CD4-positive, alpha-beta T cell treated with Interleukin-10 for 1 hour (primary cell): ENCODE results near the gene ZBTB7C.

Source experiments
- DNase-seq: peaks from one replicate; pipeline ENCODE4 v3.0.0-alpha.2; 2020

ZBTB7C gene

DNA sequence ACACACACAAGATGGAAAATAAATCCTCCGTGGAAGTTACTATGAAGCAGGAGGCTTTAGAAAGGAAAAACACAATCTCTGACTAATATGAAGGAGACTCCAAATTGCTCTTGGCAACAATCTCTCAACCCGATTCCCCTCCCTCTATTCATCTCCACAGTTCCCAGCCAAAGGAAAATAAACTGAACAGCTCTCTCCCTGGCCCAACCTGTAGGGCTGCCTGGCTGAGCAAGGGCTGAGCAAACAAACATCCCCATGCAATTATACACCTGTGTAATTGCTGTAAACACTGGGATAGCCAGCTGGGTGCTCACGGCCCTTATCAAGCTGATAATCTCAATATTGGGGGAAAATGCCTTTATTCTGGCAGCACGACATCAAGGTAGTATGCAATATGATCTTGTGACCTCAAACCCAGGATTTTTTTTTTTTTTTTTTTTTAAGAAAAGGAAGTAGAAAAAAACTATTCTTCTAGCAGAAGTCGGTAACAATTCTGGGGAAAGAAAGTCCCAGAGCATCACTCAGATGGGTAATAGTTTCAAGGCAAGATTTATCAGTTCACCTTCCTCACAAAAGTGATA, 275.4 kb downstream of the ZBTB7C start:
- no peak for DNase-seq

DNA sequence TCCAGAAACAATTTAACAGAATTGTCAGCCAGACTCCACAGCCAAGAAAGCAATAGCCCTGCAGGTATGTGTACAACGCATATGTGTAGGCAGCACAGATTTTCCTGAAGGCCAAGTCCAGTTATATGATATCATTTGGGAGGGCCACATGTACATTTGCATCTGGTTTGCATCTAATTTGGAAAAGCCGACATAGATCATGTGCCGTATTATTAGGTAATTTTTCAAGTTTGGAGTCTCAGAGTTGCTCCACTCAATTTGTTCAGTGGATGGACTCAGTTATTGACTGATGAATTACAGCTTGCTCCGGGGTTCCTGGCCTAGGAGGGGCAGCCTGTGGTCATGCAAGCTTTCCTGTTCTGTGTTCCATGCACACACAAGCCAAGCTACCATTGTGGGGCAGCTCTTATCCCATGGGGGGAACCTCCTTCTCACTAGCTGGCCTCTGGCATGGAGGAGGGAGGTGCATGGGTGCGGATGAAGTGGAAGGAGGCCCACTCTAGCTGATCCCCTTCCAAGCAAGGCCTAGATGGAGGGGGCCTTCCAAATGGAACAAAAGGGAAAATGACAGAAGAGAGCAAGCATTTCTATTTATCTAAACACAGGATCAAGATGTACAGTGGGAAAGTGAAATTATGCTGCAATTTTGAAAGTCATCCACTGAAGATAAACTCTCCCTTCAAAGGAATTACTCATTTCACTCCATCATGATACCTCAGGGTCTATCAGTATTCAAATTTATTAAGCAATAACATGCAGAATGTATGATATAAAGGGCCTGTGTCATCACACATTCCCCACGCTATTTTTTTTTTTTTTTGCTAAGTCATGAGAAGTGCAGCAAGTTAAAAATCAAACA, 276.2 kb downstream of the ZBTB7C start:
- DNase-seq: no peak

DNA sequence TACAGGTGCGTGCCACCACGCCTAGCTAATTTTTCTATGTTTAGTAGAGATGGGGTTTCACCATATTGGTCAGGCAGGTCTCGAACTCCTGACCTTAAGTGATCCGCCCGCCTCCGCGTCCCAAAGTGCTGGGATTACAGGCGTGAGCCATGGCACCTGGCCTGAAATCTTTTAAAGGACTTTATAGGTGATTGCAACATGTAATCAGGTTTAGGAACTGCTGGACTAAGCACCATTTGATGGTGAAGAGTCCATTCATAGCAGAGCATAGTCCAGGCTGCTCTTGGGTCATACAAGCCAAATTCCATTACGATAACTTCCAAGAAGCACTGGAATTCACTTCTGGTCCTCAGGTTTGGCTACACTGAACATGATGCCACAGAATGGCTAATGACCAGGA, 278.1 kb downstream of the ZBTB7C start:
- no peak for DNase-seq

DNA sequence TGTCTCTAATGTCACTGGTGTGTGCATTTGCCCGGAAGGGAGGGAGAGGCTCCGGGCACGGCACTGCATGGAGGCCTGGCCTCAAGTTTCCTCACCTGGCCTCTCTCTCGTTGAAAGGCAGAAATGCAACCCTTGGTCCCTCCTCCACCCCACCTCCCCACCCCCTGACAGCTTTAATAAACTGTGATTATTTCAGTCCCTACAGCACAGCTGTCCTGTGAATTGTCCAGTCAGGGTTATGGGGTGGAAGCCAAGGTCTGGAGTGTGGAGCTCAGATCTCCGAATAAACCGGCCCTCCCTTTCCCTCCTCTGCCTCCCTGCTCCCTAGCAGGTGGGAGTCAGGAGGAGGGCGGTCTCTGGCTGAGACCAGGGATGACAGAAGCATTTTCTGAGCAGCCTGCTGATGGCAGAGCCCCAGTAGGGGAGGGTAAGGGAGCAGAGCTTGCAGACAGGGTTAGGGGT, 279.5 kb downstream of the ZBTB7C start:
- DNase-seq: no peak

DNA sequence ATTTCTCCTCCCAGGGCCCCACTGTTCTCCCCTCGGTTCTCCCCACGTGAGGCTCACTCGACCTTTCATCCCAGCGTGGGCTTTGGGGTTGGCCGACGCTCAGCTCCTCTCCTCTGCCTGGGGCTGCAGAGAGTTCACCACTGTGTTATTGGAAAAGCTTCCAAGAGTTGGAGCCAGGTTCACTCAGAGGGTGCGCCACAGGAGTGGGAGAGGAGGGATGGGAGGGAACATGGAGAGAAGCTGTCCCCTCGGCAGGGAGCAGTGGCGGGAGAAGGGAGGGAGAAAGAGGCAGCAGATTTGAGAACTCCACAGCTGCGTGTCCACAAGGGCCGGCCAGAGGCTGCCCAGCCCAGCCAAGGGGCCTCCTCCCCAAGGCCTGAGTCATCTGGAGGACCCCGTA, 281.6 kb downstream of the ZBTB7C start:
- DNase-seq: no peak

DNA sequence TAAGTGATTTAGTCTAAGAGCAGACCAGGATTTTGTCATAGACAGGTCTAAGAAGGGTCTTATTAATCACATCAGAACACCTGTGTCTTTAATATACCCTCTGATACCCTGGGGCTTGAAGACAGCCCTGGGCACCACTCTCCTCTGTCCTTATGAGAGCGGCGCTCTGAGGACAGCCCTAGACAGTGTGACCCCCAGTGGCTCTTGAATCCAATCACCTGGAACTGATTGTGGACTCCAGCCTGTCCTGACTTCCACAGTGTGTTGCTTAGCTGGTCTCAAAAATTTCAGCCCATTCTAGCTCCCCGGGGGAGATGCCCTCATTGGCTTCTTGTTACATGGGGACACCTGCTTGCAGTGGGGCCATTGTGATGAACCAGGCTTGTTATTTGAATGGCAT, 282.9 kb downstream of the ZBTB7C start:
- no peak for DNase-seq

DNA sequence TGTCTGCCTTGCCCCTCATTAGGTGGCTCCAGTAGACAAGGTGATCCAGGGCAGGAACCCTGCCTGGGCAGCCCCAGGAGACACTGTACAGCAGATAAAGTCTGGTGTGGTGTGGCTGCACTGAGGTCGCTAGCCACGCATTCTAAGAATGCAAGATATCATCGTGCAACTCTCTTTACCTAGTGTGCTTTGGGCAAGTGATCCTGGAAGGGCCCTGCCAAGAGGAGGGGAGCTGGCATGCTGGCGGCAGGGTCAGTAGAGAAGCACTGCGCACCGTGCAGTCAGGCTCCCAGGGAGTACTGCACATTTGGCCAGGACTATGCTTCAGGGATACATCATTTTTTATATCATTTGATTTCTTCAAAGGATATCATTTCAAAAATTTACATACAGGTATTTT, 283.5 kb downstream of the ZBTB7C start:
- DNase-seq: no peak

DNA sequence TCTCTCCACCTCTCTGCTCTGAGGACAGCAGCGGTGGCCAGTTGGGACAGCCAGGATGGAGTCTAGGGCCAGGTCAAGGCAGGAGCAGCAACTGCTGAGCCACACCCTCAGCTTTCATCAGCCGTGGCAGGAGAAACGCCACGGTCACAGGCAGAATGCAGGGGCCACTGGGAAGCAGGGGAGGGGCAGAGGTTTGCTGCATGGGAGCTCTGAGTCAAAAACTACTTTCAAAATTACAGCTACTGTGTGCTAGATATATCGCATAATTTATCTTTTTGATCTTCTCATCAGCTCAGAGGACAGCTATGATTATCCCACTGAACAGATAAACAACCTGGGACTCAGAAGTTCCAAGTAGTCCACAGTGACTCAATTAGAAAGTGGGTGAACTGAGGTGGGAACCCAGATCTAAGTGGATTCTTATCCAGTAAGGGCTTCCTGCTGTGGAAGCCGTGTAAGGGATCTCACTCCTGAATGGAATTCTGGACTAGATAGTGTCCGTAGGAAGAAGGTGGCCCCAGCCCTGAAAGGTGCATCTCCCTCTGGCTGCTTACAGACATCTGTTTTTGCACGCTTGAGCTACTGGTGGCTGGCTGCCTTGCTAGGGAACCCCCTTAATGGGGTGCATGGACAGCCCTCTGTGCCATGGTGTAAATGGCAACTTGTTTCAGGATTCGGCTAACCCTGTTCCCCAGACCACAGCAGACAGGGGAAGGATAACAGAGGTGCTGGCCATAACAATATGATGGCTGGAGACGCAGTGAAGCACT, 284.1 kb downstream of the ZBTB7C start:
- DNase-seq: no peak

DNA sequence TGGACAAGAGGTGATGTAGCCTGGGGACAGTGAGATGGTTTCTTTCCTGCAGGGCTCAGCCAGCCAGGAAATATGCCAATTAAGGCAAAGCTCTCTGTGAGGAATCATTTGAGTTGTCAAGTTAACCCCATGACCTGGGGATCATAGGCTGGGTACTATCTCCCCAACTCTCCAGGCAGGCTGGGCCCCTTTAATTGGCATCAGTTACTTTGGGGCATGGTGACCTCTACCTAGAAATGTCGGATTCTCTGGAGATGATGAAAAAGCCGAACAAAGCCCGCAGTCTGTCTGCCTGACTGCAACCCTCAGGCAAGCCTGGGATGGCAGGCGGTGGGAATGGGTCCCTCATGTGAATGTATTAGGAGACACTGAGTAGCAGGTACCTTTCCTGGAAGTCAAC, 285.2 kb downstream of the ZBTB7C start:
- no peak for DNase-seq

DNA sequence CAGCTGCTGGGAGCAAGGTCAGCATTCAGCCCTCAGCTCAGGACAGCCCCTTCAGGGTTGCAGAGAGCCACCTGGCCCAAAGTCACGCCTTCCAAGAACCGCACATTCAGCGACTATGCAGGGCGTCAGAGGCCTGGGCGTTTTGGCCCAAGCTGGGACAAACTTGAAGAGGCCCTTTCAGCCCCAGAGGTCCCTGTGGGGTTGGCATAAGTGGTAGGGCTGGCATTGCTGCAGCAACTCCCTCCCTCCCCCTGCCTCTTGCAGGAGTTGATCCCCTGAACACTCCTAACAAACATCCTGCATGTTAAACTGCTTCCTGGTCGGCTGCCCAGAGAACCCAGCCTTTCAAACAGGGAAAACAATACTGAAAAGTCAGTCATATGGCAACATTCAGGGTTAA, 285.9 kb downstream of the ZBTB7C start:
- DNase-seq: no peak

DNA sequence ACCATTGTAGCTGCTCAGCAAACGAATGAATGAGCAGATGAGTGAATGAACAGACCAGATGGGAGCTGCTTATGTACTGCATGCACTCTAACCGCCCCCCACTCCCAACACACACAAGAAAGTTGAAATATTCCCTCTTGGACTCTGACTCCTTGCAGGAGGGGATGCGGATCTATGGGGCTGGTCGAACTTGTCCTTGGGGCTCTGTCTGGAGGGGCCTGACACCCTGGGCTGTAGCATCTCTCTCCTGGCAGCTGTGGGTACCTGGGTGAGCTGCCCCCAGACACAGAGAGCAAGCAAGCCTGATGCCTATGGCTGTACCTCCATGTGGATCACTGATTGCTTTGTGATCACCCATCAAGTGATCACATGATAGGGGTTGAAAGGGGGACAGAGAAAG, 286.4 kb downstream of the ZBTB7C start:
- DNase-seq: no peak

DNA sequence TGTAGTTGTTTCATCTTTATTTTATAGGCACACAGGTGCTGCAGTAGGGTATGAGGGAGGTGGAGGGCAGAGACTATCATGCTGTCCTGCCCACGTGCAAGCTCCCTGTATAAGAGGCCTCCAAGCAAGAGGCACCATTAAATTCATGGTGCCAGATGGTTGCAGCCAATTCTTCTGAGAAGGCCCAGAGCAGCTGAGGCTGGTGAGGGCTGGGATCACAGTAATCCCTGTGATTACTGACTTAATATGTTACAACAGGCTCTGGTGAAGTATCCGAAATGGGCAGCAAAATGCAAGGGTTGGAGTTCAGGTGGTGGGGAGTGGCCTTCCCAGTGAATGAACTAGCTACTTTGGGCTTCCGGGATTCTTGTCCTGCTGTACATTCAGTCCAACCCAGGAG, 286.8 kb downstream of the ZBTB7C start:
- no peak for DNase-seq

DNA sequence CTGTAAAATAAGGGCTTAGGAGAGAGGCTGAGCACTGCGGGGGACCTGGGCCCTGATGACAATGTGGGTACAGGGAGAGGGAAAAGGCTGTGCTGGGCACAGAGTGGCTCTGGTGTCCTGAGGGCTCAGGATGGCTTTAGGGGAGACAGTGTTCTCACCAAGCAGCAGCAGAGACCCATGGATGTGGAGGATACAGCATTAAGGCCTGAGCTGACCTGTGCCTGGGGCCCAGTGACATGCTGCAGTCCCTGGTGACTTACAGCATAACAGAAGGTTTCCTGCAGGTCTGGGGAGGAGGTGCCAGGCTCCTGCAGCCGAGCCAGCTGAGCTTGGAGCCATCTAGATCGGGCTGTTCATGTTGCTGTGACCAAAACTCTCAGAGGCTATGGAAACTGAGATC, 287.4 kb downstream of the ZBTB7C start:
- DNase-seq: no peak

DNA sequence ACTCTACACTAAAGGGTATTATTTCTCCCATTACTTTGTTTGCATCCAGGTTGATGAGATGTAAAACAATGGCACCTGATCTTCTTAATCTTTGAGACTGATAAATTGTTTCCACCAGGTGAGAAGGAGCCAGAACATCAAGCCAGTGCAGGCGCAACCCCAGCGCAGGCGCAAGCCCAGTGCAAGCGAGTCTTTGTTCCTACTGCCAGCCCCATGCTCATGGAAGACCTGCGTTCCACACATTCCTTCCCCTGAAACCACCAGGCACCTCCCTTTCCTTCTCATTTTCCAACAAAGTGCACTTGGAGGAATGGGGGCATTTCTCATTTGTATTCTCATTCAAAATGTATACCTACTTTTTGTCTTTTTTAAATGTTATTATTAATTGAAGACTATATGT, 290.0 kb downstream of the ZBTB7C start:
- DNase-seq: no peak

DNA sequence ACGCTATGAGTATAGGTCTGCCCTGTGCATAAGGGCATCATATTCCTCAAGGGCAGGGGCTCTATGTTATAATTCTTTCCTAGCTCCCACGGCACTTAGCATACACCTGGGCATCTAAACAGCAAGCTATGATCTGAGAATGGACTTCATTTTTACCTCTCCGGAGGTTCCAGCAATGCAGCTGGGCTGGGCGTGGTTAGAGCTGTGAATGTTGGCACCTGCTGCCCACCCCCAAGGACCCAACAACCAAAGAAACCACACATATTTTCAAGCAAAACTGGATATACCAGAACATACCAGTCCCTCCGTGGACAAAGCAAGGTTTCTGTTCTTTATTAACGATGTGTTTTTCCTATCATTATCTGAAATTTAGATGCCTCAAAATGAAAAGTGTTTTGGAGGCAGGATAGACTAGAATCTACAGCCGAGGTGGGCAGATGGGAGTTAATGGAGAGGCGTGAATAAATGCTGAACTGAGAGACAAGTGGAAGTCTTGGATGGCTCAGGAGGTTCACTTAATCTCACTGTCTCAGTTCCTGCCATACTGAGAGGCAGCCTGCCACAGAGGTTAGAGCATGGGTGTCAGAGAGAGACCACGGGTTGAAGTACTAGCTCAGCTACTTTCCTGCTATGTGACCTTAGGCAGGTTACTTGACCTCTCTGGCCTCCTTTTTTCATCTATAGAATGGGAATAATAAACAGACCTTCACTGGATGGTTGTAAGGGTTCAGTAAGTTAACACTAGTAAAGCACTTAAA, 292.1 kb downstream of the ZBTB7C start:
- no peak for DNase-seq

DNA sequence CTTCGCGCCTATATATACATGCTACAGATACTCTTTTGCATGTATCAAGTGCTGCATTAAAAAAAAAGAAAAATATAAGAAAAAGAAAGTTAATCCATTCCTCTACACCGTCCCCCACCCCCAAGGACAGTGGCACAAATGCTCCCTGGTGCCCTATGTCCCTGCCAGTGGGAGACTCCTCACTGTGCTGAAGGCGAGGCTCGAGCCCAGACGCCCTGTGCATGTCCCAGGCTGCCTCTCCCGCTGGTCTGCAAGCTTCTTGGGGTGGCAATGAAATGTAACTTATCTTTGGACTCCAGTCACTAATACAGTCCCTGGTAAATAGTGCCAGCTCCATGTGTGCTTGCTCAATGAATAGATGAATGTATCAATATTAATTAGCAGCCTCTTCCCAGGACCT, 293.2 kb downstream of the ZBTB7C start:
- no peak for DNase-seq

DNA sequence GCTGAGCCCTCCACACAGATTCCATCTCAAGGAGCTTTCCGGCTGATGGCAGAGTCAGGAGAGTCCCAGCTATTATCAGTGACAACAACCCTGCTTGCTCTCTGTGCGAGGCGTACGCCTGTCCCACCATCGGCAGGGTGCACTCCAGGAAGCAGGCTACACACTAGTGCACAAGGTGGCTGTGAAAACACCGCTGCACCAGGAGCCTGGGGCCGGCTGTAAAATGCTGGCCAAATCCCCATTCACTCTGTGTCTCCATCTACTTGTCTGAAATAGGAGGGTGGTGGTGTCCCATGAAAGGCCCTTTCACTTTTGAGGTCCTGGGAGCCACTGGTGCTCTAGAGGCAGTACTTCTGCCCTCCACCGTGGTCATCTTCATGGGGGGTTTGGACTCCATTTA, 295.5 kb downstream of the ZBTB7C start:
- DNase-seq: no peak

DNA sequence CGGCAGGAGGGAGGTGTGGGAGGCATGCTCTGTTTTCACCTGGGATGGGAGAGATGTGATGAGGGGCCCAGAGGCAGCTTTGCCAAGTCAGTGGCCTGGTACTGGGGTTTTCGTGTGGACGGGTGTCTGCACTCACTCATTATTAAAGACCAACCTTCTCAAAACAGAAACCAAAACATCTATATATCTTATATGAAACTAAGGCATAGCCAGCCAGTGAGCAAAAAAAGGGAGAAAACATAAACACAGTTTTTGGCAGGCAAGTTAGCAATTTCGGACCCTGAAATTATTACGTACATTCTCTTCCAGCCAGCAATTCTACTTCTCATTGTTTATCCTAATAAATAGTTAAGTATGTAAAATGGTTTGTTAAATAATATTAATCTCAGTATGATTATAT, 297.6 kb downstream of the ZBTB7C start:
- no peak for DNase-seq

DNA sequence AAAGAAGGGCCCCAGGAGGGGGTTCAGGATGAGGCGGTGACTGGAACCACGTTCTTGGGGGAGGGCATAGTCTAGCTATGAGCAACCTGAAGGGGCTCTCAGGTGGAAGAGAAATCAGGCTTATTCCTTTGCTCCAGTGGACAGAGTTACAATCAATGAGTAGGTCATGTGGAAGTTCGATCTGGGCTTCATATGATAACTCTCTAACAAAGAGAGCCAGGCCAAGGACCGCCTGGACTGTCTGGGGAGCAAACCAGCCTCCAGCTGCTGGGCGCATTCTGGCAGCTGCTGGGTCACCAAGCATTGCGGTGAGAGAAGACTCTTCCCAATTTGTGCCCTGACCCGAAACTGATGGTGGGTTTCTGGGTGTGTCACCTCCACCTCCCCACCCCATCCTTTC, 298.4 kb downstream of the ZBTB7C start:
- no peak for DNase-seq

DNA sequence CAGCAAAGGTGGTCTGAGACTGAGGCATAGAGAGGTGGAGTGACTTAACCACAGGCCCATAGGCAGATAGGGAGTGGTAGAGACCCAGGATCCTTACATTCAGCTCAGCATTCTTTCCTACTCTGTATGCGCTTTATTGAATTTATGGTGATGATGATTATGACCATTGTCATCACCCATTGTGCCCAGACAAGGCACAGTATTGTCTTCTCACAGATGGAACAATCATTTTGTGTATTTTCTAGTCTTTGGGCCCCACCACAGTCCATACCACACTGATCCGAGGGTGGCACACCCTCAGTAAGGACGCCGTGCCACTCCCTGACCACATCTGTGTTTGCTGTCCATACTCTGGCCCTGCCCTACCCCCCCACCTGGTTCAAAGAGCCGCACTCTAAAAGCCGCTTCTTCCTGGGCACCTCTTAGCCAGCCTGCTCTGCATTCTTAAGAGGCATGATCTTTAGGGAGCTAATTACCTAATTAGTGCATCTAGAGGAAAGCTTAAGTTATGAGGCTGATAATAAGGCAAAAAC, 299.2 kb downstream of the ZBTB7C start:
- no peak for DNase-seq

DNA sequence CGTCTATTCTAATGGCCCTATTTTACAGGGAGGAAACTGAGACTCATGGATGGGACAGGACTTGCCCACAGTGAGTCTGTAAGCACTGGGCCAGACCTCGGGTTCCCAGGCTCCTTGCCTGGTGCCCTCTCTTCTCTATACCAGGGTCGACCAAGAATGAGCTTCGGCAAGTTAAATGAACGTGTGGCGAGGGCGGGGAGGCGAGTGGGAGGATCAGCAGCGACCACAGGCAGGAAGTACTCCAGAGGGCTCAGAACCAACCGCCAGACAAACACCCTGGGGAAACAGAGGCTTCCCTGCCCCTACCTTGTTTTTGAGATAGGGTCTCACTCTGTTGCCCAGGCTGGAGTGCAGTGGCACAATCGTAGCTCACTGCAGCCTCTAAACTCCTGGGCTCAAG, 301.0 kb downstream of the ZBTB7C start:
- DNase-seq: no peak

DNA sequence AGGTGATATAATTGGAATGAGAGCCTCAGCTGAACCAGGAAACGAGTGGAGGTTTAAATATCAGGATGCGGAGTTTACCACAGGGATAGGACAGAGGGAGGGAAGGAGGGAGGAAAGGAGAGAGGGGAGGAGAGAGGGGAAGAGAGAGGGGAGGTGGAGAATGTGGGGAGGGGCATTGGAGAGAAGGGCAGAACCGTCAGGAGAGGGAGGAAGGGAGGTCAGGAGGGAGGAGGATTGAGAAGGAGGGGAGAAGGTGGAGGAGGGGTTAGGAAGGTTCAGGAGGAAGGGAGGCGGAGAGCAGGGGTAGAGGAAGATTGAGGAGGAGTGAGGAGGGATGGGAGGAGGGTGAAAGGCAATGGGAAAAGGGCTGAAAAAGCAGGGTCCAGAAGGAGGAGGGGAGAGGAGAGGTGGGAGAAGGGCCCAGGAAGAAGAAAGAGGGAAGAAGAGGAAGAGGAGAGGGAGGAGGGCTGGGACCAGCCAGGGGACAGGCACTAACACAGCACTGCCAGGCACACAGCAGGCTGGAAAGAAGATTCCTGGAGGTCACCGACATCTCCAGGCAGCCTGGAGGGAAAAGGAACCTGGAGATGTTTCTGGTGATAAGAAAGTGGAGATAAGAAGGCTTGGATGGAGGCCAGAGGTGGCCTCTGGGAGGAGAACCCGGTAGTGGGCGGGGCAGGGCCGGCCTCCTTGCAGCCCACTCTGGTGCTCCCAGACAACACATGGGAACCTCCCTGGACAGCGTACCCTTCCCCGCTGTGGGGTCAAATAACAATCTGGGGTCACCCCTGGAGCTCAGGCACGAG, 302.0 kb downstream of the ZBTB7C start:
- no peak for DNase-seq
